Measurements from ENCODE around the gene CTBP2.

Gene CTBP2

GRCh38 chr10:125038637-125039036 is 121.7 kb downstream of the CTBP2 start:
- Histone ChIP-seq H3K4me1 (ENCODE audit: control insufficient read depth, low read depth, low read length) (peaks cover 25% of the 10 kb centered on the region), H3K79me1 (ENCODE audit: low read length) (peaks cover 32% of the 10 kb centered on the region), H4K8ac (ENCODE audit: low read depth, low read length) (no peak overlapping the region), H3K4ac (ENCODE audit: low read depth, low read length) (no peak overlapping the region), H3K27ac (ENCODE audit: low read depth, low read length) (no peak overlapping the region), H2BK120ac (ENCODE audit: low read depth, low read length) (no peak overlapping the region), H3K18ac (ENCODE audit: low read length) (no peak overlapping the region), H3K9ac (ENCODE audit: low read length) (no peak overlapping the region), H4K5ac (ENCODE audit: low read length) (no peak overlapping the region), H3K36me3 (ENCODE audit: control insufficient read depth, insufficient read depth, low read length) (no peaks in the 10 kb centered on the region), H2BK15ac (replicated peaks; ENCODE audit: low read depth) (no peak overlapping the region), H2BK5ac (ENCODE audit: low read length) (no peak overlapping the region), H3K56ac (ENCODE audit: low read length) (peak overlapping the region; percentile 22), H2AK5ac (ENCODE audit: low read length) (no peak overlapping the region), H3K27me3 (ENCODE audit: insufficient read depth, low read length, poor library complexity) (no peaks in the 10 kb centered on the region), H3K23ac (ENCODE audit: low read length) (no peak overlapping the region), H3K4me3 (ENCODE audit: low read length) (no peak overlapping the region), H3K79me2 (ENCODE audit: control insufficient read depth, insufficient read depth, low read length) (peaks cover 80% of the 10 kb centered on the region), H3K4me2 (ENCODE audit: low read length) (no peak overlapping the region)
- no CpG with 5 or more reads among the region's 8 CpGs for WGBS (ENCODE audit: extremely low coverage, insufficient coverage, low lambda C conversion rate)
- DNase-seq: peak; percentile 87

- DNase-seq: peak; percentile 82
- H3K9ac ChIP-seq (ENCODE audit: low read length): no peak overlapping the region
- H3K27ac ChIP-seq (ENCODE audit: low read depth, low read length): no peak overlapping the region
- peaks cover 80% of the 10 kb centered on the region for H3K79me2 ChIP-seq (ENCODE audit: control insufficient read depth, insufficient read depth, low read length)
- H3K4me1 ChIP-seq (ENCODE audit: control insufficient read depth, low read depth, low read length): peaks cover 16% of the 10 kb centered on the region
- H3K18ac ChIP-seq (ENCODE audit: low read length): no peak overlapping the region
- H3K4me3 ChIP-seq (ENCODE audit: low read length): no peak overlapping the region
- no peak overlapping the region for H2BK5ac ChIP-seq (ENCODE audit: low read length)
- H3K27me3 ChIP-seq (ENCODE audit: insufficient read depth, low read length, poor library complexity): no peaks in the 10 kb centered on the region
- no CpG with 5 or more reads among the region's 8 CpGs for WGBS (ENCODE audit: extremely low coverage, insufficient coverage, low lambda C conversion rate)
- H3K36me3 ChIP-seq (ENCODE audit: control insufficient read depth, insufficient read depth, low read length): no peaks in the 10 kb centered on the region
- H2AK5ac ChIP-seq (ENCODE audit: low read length): no peak overlapping the region
- no peak overlapping the region for H4K8ac ChIP-seq (ENCODE audit: low read depth, low read length)
- H2BK15ac ChIP-seq (replicated peaks; ENCODE audit: low read depth): no peak overlapping the region
- H3K56ac ChIP-seq (ENCODE audit: low read length): no peak overlapping the region
- H4K5ac ChIP-seq (ENCODE audit: low read length): no peak overlapping the region
- no peak overlapping the region for H3K4ac ChIP-seq (ENCODE audit: low read depth, low read length)
- no peak overlapping the region for H2BK120ac ChIP-seq (ENCODE audit: low read depth, low read length)
- H3K79me1 ChIP-seq (ENCODE audit: low read length): peaks cover 35% of the 10 kb centered on the region
- H3K4me2 ChIP-seq (ENCODE audit: low read length): no peak overlapping the region
- H3K23ac ChIP-seq (ENCODE audit: low read length): no peak overlapping the region
Observed at GRCh38 chr10:125037145-125037877, 123.1 kb downstream of the CTBP2 start.

GRCh38 chr10:125035588-125036295 is 124.6 kb downstream of the CTBP2 start:
- Histone ChIP-seq H3K56ac (ENCODE audit: low read length) (no peak overlapping the region), H3K23ac (ENCODE audit: low read length) (no peak overlapping the region), H3K79me2 (ENCODE audit: control insufficient read depth, insufficient read depth, low read length) (peaks cover 81% of the 10 kb centered on the region), H3K27me3 (ENCODE audit: insufficient read depth, low read length, poor library complexity) (no peaks in the 10 kb centered on the region), H2BK120ac (ENCODE audit: low read depth, low read length) (no peak overlapping the region), H3K27ac (ENCODE audit: low read depth, low read length) (no peak overlapping the region), H3K4me1 (ENCODE audit: control insufficient read depth, low read depth, low read length) (peaks cover 11% of the 10 kb centered on the region), H3K36me3 (ENCODE audit: control insufficient read depth, insufficient read depth, low read length) (no peaks in the 10 kb centered on the region), H3K4ac (ENCODE audit: low read depth, low read length) (no peak overlapping the region), H2AK5ac (ENCODE audit: low read length) (no peak overlapping the region), H4K8ac (ENCODE audit: low read depth, low read length) (no peak overlapping the region), H3K4me3 (ENCODE audit: low read length) (no peak overlapping the region), H3K9ac (ENCODE audit: low read length) (no peak overlapping the region), H3K79me1 (ENCODE audit: low read length) (peaks cover 39% of the 10 kb centered on the region), H3K18ac (ENCODE audit: low read length) (no peak overlapping the region), H3K4me2 (ENCODE audit: low read length) (no peak overlapping the region), H2BK15ac (replicated peaks; ENCODE audit: low read depth) (no peak overlapping the region), H2BK5ac (ENCODE audit: low read length) (no peak overlapping the region), H4K5ac (ENCODE audit: low read length) (no peak overlapping the region)
- no peak for DNase-seq
- no CpG with 5 or more reads among the region's 7 CpGs for WGBS (ENCODE audit: extremely low coverage, insufficient coverage, low lambda C conversion rate)

- no CpG with 5 or more reads among the region's 11 CpGs for WGBS (ENCODE audit: extremely low coverage, insufficient coverage, low lambda C conversion rate)
- no peaks in the 10 kb centered on the region for H3K36me3 ChIP-seq (ENCODE audit: control insufficient read depth, insufficient read depth, low read length)
- H3K4me3 ChIP-seq (ENCODE audit: low read length): no peak overlapping the region
Observed at GRCh38 chr10:125035136-125035535, 125.2 kb downstream of the CTBP2 start.

GRCh38 chr10:125034675-125035074 is 125.7 kb downstream of the CTBP2 start:
- no peak overlapping the region for H3K18ac ChIP-seq (ENCODE audit: low read length)
- no peak overlapping the region for H3K23ac ChIP-seq (ENCODE audit: low read length)
- peaks cover 39% of the 10 kb centered on the region for H3K79me1 ChIP-seq (ENCODE audit: low read length)
- peaks cover 84% of the 10 kb centered on the region for H3K79me2 ChIP-seq (ENCODE audit: control insufficient read depth, insufficient read depth, low read length)
- H2BK120ac ChIP-seq (ENCODE audit: low read depth, low read length): no peak overlapping the region
- no peak overlapping the region for H2BK15ac ChIP-seq (replicated peaks; ENCODE audit: low read depth)
- H3K27ac ChIP-seq (ENCODE audit: low read depth, low read length): no peak overlapping the region
- no peaks in the 10 kb centered on the region for H3K36me3 ChIP-seq (ENCODE audit: control insufficient read depth, insufficient read depth, low read length)
- H2BK5ac ChIP-seq (ENCODE audit: low read length): no peak overlapping the region
- no peak overlapping the region for H3K4me3 ChIP-seq (ENCODE audit: low read length)
- H4K5ac ChIP-seq (ENCODE audit: low read length): no peak overlapping the region
- no peaks in the 10 kb centered on the region for H3K27me3 ChIP-seq (ENCODE audit: insufficient read depth, low read length, poor library complexity)
- peaks cover 11% of the 10 kb centered on the region for H3K4me1 ChIP-seq (ENCODE audit: control insufficient read depth, low read depth, low read length)
- H3K4ac ChIP-seq (ENCODE audit: low read depth, low read length): no peak overlapping the region
- no peak overlapping the region for H2AK5ac ChIP-seq (ENCODE audit: low read length)
- H3K56ac ChIP-seq (ENCODE audit: low read length): no peak overlapping the region
- no peak overlapping the region for H3K4me2 ChIP-seq (ENCODE audit: low read length)
- H3K9ac ChIP-seq (ENCODE audit: low read length): no peak overlapping the region
- no peak for DNase-seq
- H4K8ac ChIP-seq (ENCODE audit: low read depth, low read length): no peak overlapping the region
- WGBS (ENCODE audit: extremely low coverage, insufficient coverage, low lambda C conversion rate): no CpG with 5 or more reads among the region's 3 CpGs

More at GRCh38 chr10:125035136-125035535, 125.2 kb downstream of the CTBP2 start:
- Histone ChIP-seq H3K23ac (ENCODE audit: low read length) (no peak overlapping the region), H2BK120ac (ENCODE audit: low read depth, low read length) (no peak overlapping the region), H4K5ac (ENCODE audit: low read length) (no peak overlapping the region), H3K4me2 (ENCODE audit: low read length) (no peak overlapping the region), H3K79me1 (ENCODE audit: low read length) (peaks cover 39% of the 10 kb centered on the region), H4K8ac (ENCODE audit: low read depth, low read length) (no peak overlapping the region), H3K56ac (ENCODE audit: low read length) (no peak overlapping the region), H3K79me2 (ENCODE audit: control insufficient read depth, insufficient read depth, low read length) (peaks cover 83% of the 10 kb centered on the region), H3K18ac (ENCODE audit: low read length) (no peak overlapping the region), H3K27ac (ENCODE audit: low read depth, low read length) (no peak overlapping the region), H3K4ac (ENCODE audit: low read depth, low read length) (no peak overlapping the region), H2BK5ac (ENCODE audit: low read length) (no peak overlapping the region), H2BK15ac (replicated peaks; ENCODE audit: low read depth) (no peak overlapping the region), H3K27me3 (ENCODE audit: insufficient read depth, low read length, poor library complexity) (no peaks in the 10 kb centered on the region), H3K9ac (ENCODE audit: low read length) (no peak overlapping the region), H2AK5ac (ENCODE audit: low read length) (no peak overlapping the region), H3K4me1 (ENCODE audit: control insufficient read depth, low read depth, low read length) (peaks cover 11% of the 10 kb centered on the region)
- DNase-seq: peak; percentile 72
